ENCODE measurements around the gene ATRNL1.

ATRNL1 gene

GRCh38 chr10:115903845-115904244 lies 810.7 kb downstream of the ATRNL1 start:
- DNase-seq (ENCODE audit: low spot score): no peak

DNA sequence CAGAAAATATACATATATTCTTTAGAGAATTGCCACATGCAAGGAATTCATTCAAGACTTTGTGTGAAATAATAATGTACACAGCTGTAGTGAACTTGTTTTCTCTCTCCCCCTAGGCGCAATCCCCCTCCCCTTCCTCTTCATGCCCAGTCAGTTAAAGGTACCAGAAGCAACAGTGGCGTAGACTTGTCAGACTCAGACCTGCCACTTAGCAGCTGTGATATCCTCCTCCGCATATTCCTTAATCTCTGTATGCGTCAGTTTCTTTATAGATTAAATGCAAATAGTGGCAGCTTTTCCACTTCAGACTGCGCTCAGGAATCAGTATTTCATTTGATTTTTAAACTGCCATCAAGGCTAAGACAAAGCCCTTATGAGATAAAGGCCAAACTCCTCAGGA lies 815.9 kb downstream of the ATRNL1 start:
- DNase-seq (ENCODE audit: low spot score): no peak

GRCh38 chr10:115909962-115910731 lies 817.0 kb downstream of the ATRNL1 start:
- DNase-seq (ENCODE audit: low spot score): no peak

DNA sequence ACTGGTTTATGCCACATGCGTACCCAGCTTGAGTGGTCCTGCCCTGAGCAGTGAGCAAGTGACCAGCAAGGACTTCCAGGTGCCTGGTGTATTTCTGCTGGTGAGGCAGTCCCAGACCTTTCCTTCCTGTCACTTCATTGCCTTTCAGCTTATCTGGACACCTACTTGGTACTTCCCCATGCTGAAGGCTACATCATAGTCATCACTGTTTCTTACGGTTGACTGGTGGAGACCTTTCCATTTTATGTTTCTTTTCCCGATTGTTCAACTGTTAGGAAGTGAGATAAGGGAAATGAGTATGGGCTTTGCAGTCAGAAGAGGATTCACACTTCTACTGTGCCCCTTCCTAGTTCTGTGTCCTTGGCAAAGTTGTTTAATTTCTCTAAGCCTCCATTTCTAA lies 821.3 kb downstream of the ATRNL1 start:
- DNase-seq (ENCODE audit: low spot score): no peak

DNA sequence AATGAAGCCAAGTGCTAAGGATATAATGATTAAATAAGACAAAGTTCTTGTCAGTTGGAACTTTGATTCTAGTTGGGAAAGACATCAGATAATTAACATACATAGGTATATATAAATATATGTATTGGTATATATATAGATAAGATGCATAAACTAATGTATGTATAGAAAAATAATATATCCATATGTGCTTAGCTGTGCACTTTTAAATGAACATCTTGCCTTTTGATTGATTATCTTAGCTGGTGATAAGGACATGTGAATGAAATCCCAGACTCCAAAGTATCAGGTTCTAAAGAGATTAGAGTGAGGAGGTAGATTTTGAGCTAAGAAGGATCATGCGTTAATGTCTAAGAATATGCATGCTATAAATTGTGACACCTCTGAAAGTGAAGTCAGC lies 822.3 kb downstream of the ATRNL1 start:
- no peak for DNase-seq (ENCODE audit: low spot score)

GRCh38 chr10:115918812-115919211 lies 825.6 kb downstream of the ATRNL1 start:
- DNase-seq (ENCODE audit: low spot score): peak; percentile 28

- peak; percentile 86 for DNase-seq (ENCODE audit: low spot score)
Measured at GRCh38 chr10:115921795-115922194, 828.6 kb downstream of the ATRNL1 start.

DNA sequence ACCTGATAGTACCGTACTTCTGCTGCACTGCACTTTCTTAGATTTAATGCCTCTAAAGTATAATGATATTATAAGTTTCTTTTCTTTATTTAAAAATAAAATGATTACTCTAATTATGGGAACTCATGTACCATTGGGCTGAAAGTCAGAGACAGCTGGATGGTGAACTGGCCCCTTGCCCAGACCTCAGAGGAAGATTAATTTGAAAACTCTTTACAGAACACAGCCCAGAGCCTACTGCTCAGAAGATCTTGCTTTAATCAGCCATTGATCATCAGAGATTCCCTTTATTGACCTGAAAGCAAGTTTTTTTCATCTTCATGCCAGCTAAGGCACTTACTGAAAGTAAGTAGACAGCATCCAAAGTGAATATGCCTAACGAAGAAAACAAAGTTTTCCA lies 838.1 kb downstream of the ATRNL1 start:
- DNase-seq (ENCODE audit: low spot score): no peak

- DNase-seq (ENCODE audit: low spot score): no peak
Measured at GRCh38 chr10:115932099-115932498, 838.9 kb downstream of the ATRNL1 start.

DNA sequence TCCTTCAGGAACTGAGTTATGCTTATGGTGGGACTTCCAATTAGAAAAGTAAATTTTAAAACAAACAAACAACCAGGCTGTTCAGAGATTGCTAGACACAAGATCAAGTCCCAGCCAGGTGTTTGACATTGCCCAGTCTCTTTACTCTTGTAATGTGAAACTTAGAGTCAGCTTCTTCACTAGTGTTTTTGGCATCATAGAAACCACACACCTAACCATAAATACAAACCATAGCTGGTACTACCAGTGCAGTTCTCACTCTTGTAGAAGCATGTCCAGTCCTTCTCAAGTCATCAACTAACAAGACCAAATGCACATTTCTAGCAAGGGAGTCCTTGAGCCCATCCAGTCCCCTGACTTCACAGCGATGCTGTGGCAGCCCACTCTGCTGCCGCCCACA lies 839.9 kb downstream of the ATRNL1 start:
- no peak for DNase-seq (ENCODE audit: low spot score)

GRCh38 chr10:115935731-115936130 lies 842.6 kb downstream of the ATRNL1 start:
- DNase-seq (ENCODE audit: low spot score): no peak

GRCh38 chr10:115936926-115937767 lies 844.0 kb downstream of the ATRNL1 start:
- DNase-seq (ENCODE audit: low spot score): peak; percentile 86

GRCh38 chr10:115937768-115938056 lies 844.5 kb downstream of the ATRNL1 start:
- peak; percentile 39 for DNase-seq (ENCODE audit: low spot score)

- peak; percentile 50 for DNase-seq (ENCODE audit: low spot score)
Measured at GRCh38 chr10:115939101-115939854, 846.1 kb downstream of the ATRNL1 start.

DNA sequence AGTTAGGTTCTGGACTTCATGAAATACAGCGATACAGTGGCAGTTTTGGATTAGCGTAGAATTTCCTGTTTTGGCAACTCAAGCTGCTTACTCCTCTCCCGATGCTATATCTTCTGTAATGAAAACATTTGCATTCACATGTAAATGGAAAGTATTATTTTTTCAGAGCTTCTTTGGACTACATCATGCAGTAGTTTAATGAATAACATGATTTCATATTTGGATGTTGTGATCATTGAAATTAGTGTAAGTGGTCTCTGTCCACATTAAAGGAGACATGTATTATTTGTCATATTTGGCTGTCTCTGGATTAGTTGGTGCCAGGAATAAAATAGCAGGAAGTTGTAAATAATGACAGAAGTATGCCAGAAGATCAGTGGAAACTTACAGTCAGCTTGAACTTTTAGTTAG lies 848.2 kb downstream of the ATRNL1 start:
- DNase-seq (ENCODE audit: low spot score): no peak

DNA sequence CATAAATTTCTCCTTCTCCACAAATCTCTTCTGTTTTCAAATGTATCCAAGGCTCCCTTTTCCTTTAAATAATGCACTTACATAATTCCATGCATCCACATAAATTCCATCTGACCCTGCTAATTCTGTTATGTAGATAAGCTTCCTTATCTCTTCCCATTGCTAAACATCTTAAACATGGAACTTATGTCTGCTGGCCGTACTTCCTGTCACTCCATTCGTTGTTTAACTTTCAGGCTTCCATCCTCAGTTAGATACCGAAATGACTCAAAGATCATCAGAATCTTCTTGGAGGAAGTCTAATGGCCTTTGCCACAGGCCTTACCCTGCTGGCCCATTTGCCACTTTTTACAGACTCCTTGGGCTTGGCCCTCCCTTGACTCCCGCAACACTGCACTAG lies 848.9 kb downstream of the ATRNL1 start:
- DNase-seq (ENCODE audit: low spot score): no peak

DNA sequence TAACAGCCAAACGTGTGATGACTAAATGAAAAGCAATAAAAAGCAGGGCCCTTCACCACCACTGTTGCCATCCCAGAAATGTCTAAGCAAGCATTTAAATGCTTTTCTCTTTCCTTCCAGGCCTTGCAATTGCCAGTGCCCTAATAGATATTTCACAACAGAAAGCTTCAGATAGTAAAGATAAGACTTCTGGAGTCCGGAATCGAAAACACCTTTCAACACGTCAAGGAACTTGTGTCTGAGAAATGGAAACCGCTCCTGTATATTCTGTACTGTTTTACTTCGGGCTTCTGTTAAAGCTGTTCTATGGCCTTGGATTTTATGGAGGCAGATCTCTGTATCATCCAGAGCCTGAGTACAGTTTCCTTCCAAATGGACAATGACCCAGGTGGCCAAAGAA lies 851.4 kb downstream of the ATRNL1 start:
- no peak for DNase-seq (ENCODE audit: low spot score)

DNA sequence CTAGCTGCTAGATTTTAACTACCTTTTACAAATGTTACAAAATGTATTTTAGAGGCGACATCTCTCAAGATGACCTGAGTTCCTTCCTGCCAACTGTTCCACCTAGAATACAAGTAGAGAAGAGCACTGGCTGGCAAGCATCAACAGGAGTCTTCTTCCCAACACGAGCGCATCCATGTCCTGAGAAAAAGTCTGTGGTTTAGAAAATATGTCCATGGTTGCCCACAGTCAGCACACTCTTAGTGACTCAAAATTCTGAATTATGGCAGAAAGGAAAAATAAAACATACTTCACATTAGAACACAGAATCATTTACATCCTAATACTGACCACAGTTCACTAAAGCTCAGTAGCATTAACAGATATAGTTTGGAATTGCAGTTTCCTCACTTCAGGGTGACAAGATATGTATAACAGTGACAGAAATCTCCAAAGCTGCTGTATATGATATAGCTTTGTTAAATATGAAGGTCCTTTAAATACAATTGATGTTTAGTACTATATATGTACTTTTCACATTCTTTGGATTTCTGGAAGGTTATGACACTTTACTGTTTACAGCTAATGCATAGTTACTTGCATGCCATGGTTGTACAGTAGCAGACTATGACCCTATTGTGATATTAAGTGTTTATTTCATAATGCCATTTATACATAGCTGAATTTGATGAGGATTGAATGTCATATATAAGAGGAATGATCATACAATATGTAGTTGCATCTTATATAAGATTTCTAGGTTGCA lies 852.7 kb downstream of the ATRNL1 start:
- no peak for DNase-seq (ENCODE audit: low spot score)

DNA sequence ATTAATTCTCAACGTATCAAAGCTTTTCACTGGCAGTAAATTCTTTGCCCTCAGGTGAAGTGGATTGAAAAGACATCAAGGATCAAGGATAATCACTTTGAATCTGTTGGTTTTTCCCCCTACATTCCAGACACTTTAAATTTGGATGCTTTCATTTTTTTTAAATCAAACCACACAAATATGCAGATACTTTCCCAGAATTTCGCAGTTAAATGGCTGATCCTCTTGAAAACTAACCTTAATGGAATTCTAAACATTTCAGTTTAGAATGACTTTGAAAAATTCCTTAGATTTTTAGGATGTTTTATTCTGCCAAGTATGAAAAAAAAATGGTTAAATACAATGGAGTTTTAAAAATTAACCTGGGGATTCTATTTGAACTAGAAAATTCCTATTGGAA lies 853.9 kb downstream of the ATRNL1 start:
- DNase-seq (ENCODE audit: low spot score): peak; percentile 91

DNA sequence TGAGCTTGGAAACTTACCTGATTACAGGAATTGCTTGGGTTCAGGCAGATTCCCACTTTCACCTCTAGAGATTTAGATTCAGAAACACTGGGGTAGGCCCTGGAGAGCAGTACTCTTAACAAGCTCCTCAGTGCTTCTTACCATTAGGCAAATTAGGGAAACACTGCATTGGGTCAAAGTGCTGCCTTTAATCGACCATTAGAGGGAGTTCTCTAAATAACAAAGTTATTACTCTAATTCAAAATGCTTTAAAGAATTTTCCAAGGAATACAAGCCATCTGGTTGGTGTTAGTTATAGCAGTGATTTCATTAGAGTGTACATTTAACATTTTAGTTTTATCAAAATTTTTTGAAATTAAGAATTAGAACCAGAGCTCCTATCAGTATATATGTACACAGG lies 855.3 kb downstream of the ATRNL1 start:
- DNase-seq (ENCODE audit: low spot score): peak; percentile 27

DNA sequence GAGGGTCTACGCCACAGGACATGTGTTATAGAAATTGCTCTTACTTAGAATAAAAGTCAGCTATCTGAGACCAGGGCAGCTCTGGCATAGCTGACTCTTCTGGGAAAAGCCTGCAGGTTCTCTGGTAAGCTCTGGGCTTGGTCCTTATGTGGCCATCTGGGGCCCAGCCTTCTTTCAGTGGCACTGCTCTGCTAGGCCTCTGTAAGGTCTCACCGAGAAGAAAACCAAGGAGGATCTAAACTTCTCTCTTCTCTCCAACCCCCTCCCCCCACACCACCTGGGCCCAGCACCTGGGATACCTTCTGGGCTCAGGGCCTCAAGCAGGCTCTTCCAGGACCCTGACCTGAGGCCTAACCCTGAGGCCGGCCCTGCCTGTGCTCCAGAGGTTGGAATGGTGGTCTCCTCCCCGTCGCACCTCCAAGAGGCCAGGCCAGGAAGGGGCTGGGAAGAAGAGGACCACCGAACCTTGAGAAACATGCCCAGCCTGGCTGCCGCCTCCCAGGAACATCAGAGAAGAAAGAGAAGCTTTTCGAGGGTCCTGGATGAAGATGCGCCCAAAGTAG lies 856.2 kb downstream of the ATRNL1 start:
- DNase-seq (ENCODE audit: low spot score): no peak

DNA sequence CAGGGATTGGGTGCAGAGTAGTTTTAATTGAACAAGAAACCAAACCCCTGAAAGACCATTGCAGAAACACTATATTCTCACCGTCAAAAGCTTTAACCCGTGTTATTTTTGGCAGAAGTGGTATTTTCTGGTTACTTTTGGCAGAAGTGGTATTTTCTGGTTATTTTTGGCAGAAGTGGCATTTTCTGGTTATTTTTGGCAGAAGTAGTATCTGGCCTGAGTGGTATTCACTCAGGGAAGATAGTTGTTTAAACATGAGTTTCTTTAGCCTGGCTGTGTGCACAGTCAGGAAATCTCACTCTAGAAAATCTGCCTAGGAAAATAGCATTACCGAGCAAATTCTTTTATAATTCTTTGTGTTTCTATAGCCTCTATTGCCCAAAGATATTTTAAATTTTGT lies 857.2 kb downstream of the ATRNL1 start:
- no peak for DNase-seq (ENCODE audit: low spot score)
